DOHH2 (cell line): ENCODE data around the gene C16orf54.
"Not testable (repeated sequence)": the region's sequence is repeated elsewhere in the genome, so short reads cannot be mapped to it uniquely, and the experiment has no call there.

Source experiments
- H3F3A ChIP-seq: fragments of 200-600 bp; sonication (generic), shearing (Covaris generic); 2 replicates; pipeline ENCODE4 v1.6.0; 2016; ENCODE audit warnings: antibody characterized with exemption, mild to moderate bottlenecking; ENCODE audit not compliant: control insufficient read depth, insufficient read depth
- H3K27ac ChIP-seq: fragments of 200-600 bp; sonication (generic); 2 replicates; pipeline ENCODE4 v1.5.1; 2014; ENCODE audit warnings: low read depth, mild to moderate bottlenecking, low read length, moderate library complexity
- H3K27me3 ChIP-seq: fragments of 200-600 bp; sonication (generic); 2 replicates; pipeline ENCODE4 v1.6.1; 2014; ENCODE audit warnings: mild to moderate bottlenecking, low read length, mixed read lengths; ENCODE audit not compliant: control insufficient read depth
- H3K36me3 ChIP-seq: fragments of 200-600 bp; sonication (generic); 2 replicates; pipeline ENCODE4 v1.6.1; 2014; ENCODE audit warnings: mild to moderate bottlenecking, low read length, moderate library complexity, mixed read lengths; ENCODE audit not compliant: control insufficient read depth
- H3K4me1 ChIP-seq: fragments of 200-600 bp; sonication (generic); 2 replicates; pipeline ENCODE4 v1.6.1; 2014; ENCODE audit warnings: mild to moderate bottlenecking, low read length, mixed read lengths; ENCODE audit not compliant: control insufficient read depth
- H3K4me2 ChIP-seq: fragments of 200-600 bp; sonication (generic); 2 replicates; pipeline ENCODE4 v1.6.0; 2014; ENCODE audit warnings: mild to moderate bottlenecking, low read length, moderate library complexity
- H3K4me3 ChIP-seq: fragments of 200-600 bp; sonication (generic); 2 replicates; pipeline ENCODE4 v1.5.1; 2014; ENCODE audit warnings: mild to moderate bottlenecking, low read length, mixed read lengths
- H3K79me2 ChIP-seq: fragments of 200-600 bp; sonication (generic); 2 replicates; pipeline ENCODE4 v1.6.1; 2014; ENCODE audit warnings: mild to moderate bottlenecking, low read length, mixed read lengths; ENCODE audit not compliant: control insufficient read depth
- H3K9me2 ChIP-seq: fragments of 200-600 bp; sonication (generic); replicated peaks from 2 replicates; pipeline ENCODE4 v1.6.1; 2014; ENCODE audit warnings: mild to moderate bottlenecking, low read length, mixed read lengths; ENCODE audit not compliant: control insufficient read depth
- H3K9me3 ChIP-seq: fragments of 200-600 bp; sonication (generic); 2 replicates; pipeline ENCODE4 v1.6.1; 2014; ENCODE audit warnings: antibody characterized with exemption, low read length, mixed read lengths; ENCODE audit not compliant: control insufficient read depth, insufficient read depth
- H4K20me1 ChIP-seq: fragments of 200-600 bp; sonication (generic); 2 replicates; pipeline ENCODE4 v1.6.0; 2014; ENCODE audit warnings: low read depth, mild to moderate bottlenecking, antibody characterized with exemption, low read length, moderate library complexity; ENCODE audit not compliant: control insufficient read depth, insufficient read depth
- EZH2phosphoT487 ChIP-seq: fragments of 200-600 bp; sonication (generic); IDR thresholded peaks from 2 replicates; pipeline ENCODE4 v1.6.1; 2017; ENCODE audit warnings: borderline replicate concordance, mild to moderate bottlenecking, antibody characterized with exemption, low read length, moderate library complexity, mixed read lengths
- TF ChIP-seq, protein P1 (sequence below): fragments of 200-600 bp; sonication (generic); IDR thresholded peaks from one replicate; pipeline ENCODE4 v1.5.1; 2014; ENCODE audit warnings: antibody characterized with exemption, mild to moderate bottlenecking, low read depth, low read length; ENCODE audit not compliant: poor library complexity, severe bottlenecking

The C16orf54 gene

DNA sequence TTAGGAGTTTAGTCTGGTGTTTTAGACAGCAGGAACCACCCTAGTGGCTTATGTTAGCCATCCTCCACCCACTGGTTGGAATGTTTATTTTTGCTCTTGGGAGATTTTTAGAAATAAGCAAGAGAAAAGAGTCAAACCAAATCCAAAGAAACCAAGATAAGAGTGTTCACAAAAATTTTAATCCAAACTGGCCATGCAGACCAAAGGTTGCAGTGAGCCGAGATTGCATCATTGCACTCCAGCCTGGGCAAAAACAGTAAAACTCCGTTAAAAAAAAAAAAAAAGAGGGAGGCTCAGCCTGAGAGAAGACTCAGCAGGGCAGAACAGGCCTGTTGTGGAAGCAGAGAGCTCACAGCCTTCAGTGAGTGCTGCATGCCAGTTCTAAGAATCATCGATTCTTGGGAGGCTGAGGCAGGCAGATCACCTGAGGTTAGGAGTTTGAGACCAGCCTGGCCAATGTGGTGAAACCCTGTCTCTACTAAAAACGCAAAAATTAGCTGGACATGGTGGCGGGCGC lies 12.2 kb upstream of the C16orf54 start:
- H3K4me1 ChIP-seq, result peaks cover 32% of the 10 kb centered on the region
- H4K20me1 ChIP-seq, result no peaks in the 10 kb centered on the region
- no peak overlapping the region for H3K27ac ChIP-seq
- no peaks in the 10 kb centered on the region for H3K9me3 ChIP-seq
- peaks cover 12% of the 10 kb centered on the region for H3F3A ChIP-seq
- peaks cover 5% of the 10 kb centered on the region for H3K27me3 ChIP-seq
- TF ChIP-seq EZH2phosphoT487, result no peak
- no peak overlapping the region for H3K4me2 ChIP-seq
- no peaks in the 10 kb centered on the region for H3K36me3 ChIP-seq
- H3K9me2 ChIP-seq, result no peaks in the 10 kb centered on the region
- no peaks in the 10 kb centered on the region for H3K79me2 ChIP-seq
- H3K4me3 ChIP-seq, result no peak overlapping the region

DNA sequence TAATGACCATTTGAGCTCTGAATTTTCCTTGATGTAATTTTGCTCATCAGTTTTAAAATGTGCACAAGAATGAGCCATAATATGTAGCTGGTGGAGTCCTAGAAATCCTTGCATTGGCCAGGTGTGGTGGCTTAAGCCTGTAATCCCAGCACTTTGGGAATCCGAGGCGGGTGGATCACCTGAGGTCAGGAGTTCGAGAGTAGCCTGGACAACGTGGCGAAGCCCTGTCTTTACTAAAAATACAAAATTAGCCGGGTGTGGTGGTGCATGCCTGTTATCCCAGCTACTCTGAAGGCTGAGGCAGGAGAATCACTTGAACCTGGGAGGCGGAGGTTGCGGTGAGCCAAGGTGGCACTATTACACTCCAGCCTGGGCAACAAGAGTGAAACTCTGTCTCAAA lies 11.3 kb upstream of the C16orf54 start:
- not testable (repeated sequence) for H4K20me1 ChIP-seq, H3K79me2 ChIP-seq, H3K9me2 ChIP-seq, H3K27ac ChIP-seq, H3K36me3 ChIP-seq, H3K9me3 ChIP-seq, H3K4me3 ChIP-seq, H3K4me2 ChIP-seq, H3K27me3 ChIP-seq
- peaks cover 12% of the 10 kb centered on the region for H3F3A ChIP-seq
- H3K4me1 ChIP-seq, result peaks cover 32% of the 10 kb centered on the region

DNA sequence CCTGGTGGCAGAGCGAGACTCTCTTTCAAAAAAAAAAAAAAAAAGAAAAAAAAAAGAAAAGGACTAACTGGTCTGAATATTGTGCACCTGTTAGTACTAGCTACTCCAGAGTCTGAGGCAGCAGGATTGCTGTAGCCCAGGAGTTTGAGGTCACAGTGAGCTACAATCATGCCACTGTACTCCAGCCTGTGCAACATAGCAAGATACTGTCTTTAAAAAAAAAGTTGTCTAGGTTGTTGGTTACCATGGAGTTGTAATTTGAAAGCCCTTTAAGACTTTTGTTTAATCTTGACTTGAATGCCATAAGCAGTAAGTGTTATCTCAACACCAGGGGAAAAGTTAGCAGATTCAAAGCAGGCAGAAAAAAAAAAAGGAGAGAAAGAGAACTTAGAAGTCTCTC lies 10.9 kb upstream of the C16orf54 start:
- Histone ChIP-seq H3K9me3 (no peaks in the 10 kb centered on the region), H3K9me2 (no peaks in the 10 kb centered on the region), H3K4me3 (no peak overlapping the region), H3K79me2 (no peaks in the 10 kb centered on the region), H3F3A (peaks cover 13% of the 10 kb centered on the region), H4K20me1 (no peaks in the 10 kb centered on the region), H3K27ac (no peak overlapping the region), H3K4me2 (no peak overlapping the region), H3K36me3 (no peaks in the 10 kb centered on the region), H3K4me1 (peaks cover 28% of the 10 kb centered on the region), H3K27me3 (no peaks in the 10 kb centered on the region)
- TF ChIP-seq, protein P1, sequence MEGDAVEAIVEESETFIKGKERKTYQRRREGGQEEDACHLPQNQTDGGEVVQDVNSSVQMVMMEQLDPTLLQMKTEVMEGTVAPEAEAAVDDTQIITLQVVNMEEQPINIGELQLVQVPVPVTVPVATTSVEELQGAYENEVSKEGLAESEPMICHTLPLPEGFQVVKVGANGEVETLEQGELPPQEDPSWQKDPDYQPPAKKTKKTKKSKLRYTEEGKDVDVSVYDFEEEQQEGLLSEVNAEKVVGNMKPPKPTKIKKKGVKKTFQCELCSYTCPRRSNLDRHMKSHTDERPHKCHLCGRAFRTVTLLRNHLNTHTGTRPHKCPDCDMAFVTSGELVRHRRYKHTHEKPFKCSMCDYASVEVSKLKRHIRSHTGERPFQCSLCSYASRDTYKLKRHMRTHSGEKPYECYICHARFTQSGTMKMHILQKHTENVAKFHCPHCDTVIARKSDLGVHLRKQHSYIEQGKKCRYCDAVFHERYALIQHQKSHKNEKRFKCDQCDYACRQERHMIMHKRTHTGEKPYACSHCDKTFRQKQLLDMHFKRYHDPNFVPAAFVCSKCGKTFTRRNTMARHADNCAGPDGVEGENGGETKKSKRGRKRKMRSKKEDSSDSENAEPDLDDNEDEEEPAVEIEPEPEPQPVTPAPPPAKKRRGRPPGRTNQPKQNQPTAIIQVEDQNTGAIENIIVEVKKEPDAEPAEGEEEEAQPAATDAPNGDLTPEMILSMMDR, result no peak
- TF ChIP-seq EZH2phosphoT487, result no peak

DNA sequence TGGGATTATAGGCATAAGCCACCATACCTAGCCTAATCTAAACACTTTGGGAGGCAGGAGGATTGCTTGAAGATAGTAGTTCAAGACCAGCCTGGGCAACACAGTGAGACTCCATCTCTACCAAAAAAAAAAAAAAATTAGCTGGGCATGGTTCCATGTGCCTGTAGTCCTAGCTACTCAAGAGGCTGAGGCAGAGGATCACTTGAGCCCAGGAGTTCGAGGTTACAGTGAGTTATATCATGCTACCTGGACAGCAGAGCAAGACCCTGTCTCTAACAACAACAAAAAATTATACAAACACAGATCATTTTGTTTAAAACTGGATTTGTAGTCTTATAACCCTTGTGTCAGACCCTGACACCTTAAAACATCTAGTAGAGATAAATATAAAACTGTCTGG lies 7.7 kb upstream of the C16orf54 start:
- no peak for TF ChIP-seq EZH2phosphoT487
- TF ChIP-seq, protein P1, result no peak

DNA sequence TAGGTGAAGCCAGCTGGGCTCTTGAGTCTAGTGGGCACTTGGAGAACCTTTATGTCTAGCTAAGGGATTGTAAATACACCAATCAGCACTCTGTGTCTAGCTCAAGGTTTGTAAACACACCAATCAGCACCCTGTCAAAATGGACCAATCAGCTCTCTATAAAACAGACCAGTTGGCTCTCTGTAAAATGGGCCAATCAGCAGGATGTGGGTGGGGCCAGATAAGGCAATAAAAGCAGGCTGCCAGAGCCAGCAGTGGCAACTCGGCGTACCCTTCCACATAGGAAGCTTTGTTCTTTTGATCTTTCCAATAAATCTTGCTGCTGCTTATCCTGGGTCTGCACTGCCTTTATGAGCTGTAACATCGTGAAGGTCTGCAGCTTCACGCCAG lies 3.0 kb upstream of the C16orf54 start:
- Histone ChIP-seq H3F3A (peaks cover 12% of the 10 kb centered on the region; the same call in 1 of the 2 replicates), H3K4me1 (peaks cover 35% of the 10 kb centered on the region), H3K79me2 (peaks cover 19% of the 10 kb centered on the region)
- not testable (repeated sequence) for H3K36me3 ChIP-seq, H3K9me2 ChIP-seq, H3K27me3 ChIP-seq, H3K27ac ChIP-seq, H3K4me3 ChIP-seq, H3K4me2 ChIP-seq, H4K20me1 ChIP-seq, H3K9me3 ChIP-seq

More for the DNA sequence above, 7.7 kb upstream of the C16orf54 start:
- Histone ChIP-seq H3K27me3 (no peaks in the 10 kb centered on the region), H3K9me3 (no peaks in the 10 kb centered on the region), H3K9me2 (no peaks in the 10 kb centered on the region), H3F3A (peaks cover 24% of the 10 kb centered on the region), H3K36me3 (no peaks in the 10 kb centered on the region), H3K4me1 (peaks cover 28% of the 10 kb centered on the region), H3K79me2 (no peaks in the 10 kb centered on the region), H3K4me3 (no peak overlapping the region), H4K20me1 (no peaks in the 10 kb centered on the region), H3K27ac (no peak overlapping the region), H3K4me2 (no peak overlapping the region)
